KMS-11 (cell line): ENCODE results near the gene ZC3H7B.

Source experiments
- H2AFZ ChIP-seq: fragments of 200-600 bp; sonication (generic); 2 replicates; pipeline ENCODE4 v1.6.1; 2016; ENCODE audit warnings: antibody characterized with exemption, mixed run types, low read depth
- H3K27ac ChIP-seq: fragments of 200-600 bp; sonication (generic); 2 replicates; pipeline ENCODE4 v1.6.1; 2016; ENCODE audit warnings: mild to moderate bottlenecking, mixed run types
- H3K27me3 ChIP-seq: fragments of 200-600 bp; sonication (generic); 2 replicates; pipeline ENCODE4 v1.6.1; 2017; ENCODE audit warnings: mild to moderate bottlenecking, low read depth, mixed run types, moderate library complexity; ENCODE audit not compliant: insufficient read depth
- H3K36me3 ChIP-seq: fragments of 200-600 bp; sonication (generic); 2 replicates; pipeline ENCODE4 v1.6.1; 2017; ENCODE audit warnings: mild to moderate bottlenecking, mixed run types; ENCODE audit not compliant: insufficient read depth
- H3K4me1 ChIP-seq: fragments of 200-600 bp; sonication (generic); 2 replicates; pipeline ENCODE4 v1.6.1; 2016; ENCODE audit warnings: mild to moderate bottlenecking, low read depth, mixed run types; ENCODE audit not compliant: poor library complexity, severe bottlenecking
- H3K4me2 ChIP-seq: fragments of 200-600 bp; sonication (generic); 2 replicates; pipeline ENCODE4 v1.7.0; 2016; ENCODE audit warnings: mild to moderate bottlenecking, mixed run types
- H3K4me3 ChIP-seq: fragments of 200-600 bp; sonication (generic); IDR thresholded peaks from 2 replicates; pipeline ENCODE4 v1.6.1; 2017; ENCODE audit warnings: low read depth, low read length, mixed read lengths; ENCODE audit not compliant: insufficient read depth
- H3K79me2 ChIP-seq: fragments of 200-600 bp; sonication (generic); 2 replicates; pipeline ENCODE4 v1.6.1; 2016; ENCODE audit warnings: low read depth, mixed run types; ENCODE audit not compliant: insufficient read depth
- H3K9ac ChIP-seq: fragments of 200-600 bp; sonication (generic); 2 replicates; pipeline ENCODE4 v1.6.1; 2016; ENCODE audit warnings: mild to moderate bottlenecking, mixed run types
- H4K20me1 ChIP-seq: fragments of 200-600 bp; sonication (generic); 2 replicates; pipeline ENCODE4 v1.6.1; 2016; ENCODE audit warnings: mild to moderate bottlenecking, mixed run types; ENCODE audit not compliant: insufficient read depth
- CTCF ChIP-seq: fragments of 200-600 bp; sonication (generic); conservative IDR thresholded peaks from 2 replicates; pipeline ENCODE4 v1.6.1; 2017; ENCODE audit warnings: low read depth, mild to moderate bottlenecking, antibody characterized with exemption, low read length, moderate library complexity, mixed read lengths

The ZC3H7B gene

GRCh38 chr22:41334215-41334614, 32.9 kb downstream of the ZC3H7B start:
- Histone ChIP-seq H3K79me2 (no peaks in the 10 kb centered on the region), H3K9ac (no peak overlapping the region), H3K27me3 (no peaks in the 10 kb centered on the region), H3K36me3 (no peaks in the 10 kb centered on the region), H3K4me1 (no peaks in the 10 kb centered on the region), H2AFZ (no peak overlapping the region), H4K20me1 (no peaks in the 10 kb centered on the region), H3K27ac (no peak overlapping the region), H3K4me3 (no peak overlapping the region), H3K4me2 (no peak overlapping the region)
- no peak for TF ChIP-seq CTCF

DNA sequence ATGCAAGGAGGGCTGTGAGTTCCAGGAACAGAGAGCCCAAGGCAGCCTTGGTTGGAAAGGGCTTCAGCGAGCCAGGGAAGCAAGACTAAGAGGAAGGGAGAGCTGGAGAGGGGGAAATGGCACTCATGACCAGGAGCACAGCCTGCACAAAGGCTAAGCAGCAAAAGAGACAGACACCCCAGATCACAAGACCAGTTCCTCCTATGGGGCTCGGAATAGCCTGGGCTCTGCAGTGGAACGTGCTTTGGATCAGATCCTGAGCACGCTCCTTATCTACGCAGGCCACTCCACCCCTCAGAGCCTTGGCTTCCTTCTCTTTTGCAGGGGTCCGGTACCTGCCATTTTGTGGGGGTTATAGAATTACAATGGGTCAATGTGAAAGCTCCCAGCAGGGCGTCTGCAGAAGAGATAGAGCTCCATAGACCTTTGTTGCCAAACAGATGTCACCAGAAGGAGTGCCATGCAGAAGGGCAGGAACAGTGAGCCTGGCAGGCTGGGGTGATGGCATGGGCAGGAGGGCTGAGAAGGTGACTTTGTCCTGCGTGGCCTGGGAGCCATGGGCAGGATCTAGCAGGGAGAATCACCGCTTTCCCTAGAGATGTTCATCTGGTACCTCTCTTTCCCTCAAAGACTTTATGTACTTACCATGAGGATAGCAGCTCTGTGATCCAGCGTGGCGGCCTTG, 33.8 kb downstream of the ZC3H7B start:
- no peak for TF ChIP-seq CTCF
- Histone ChIP-seq H3K27me3 (no peaks in the 10 kb centered on the region), H3K36me3 (no peaks in the 10 kb centered on the region), H3K79me2 (no peaks in the 10 kb centered on the region), H3K4me1 (no peaks in the 10 kb centered on the region), H3K4me3 (no peak overlapping the region), H2AFZ (no peak overlapping the region), H3K27ac (no peak overlapping the region), H3K4me2 (no peak overlapping the region), H4K20me1 (no peaks in the 10 kb centered on the region), H3K9ac (no peak overlapping the region)

GRCh38 chr22:41338614-41339212, 37.4 kb downstream of the ZC3H7B start:
- H3K4me3 ChIP-seq: no peak overlapping the region

DNA sequence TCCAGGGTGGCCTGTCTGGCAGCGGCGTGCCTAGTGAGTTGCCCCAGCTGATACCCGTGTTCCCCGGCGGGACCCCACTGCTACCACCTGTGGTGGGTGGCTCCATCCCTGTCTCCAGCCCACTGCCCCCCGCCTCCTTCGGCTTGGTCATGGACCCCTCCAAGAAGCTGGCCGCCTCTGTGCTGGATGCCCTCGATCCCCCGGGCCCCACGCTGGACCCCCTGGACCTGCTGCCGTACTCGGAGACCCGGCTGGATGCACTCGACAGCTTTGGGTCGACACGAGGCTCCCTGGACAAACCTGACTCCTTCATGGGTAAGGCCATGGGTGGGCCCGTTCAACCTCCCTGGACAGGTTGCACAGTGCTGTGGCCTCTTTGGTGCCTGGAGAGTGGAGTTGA, 38.5 kb downstream of the ZC3H7B start:
- TF ChIP-seq CTCF: no peak
- no peaks in the 10 kb centered on the region for H3K79me2 ChIP-seq
- H3K9ac ChIP-seq: no peak overlapping the region
- no peak overlapping the region for H3K27ac ChIP-seq
- no peaks in the 10 kb centered on the region for H3K27me3 ChIP-seq
- H2AFZ ChIP-seq: no peak overlapping the region
- H4K20me1 ChIP-seq: no peaks in the 10 kb centered on the region
- H3K4me1 ChIP-seq: peaks cover 14% of the 10 kb centered on the region
- no peak overlapping the region for H3K4me3 ChIP-seq
- H3K36me3 ChIP-seq: no peaks in the 10 kb centered on the region
- H3K4me2 ChIP-seq: no peak overlapping the region

More at GRCh38 chr22:41338614-41339212, 37.4 kb downstream of the ZC3H7B start:
- no peak for TF ChIP-seq CTCF
- Histone ChIP-seq H3K36me3 (no peaks in the 10 kb centered on the region), H3K4me1 (peaks cover 14% of the 10 kb centered on the region), H3K4me2 (no peak overlapping the region), H3K79me2 (no peaks in the 10 kb centered on the region), H4K20me1 (no peaks in the 10 kb centered on the region), H3K9ac (no peak overlapping the region), H3K27me3 (no peaks in the 10 kb centered on the region), H2AFZ (no peak overlapping the region), H3K27ac (no peak overlapping the region)
